NB4 (cell line): Measurements from ENCODE around the gene C10orf62.

Experiments used
- DNase-seq: peaks from one replicate; pipeline ENCODE4 v3.0.0; 2010; ENCODE audit warnings: low read depth
- H3K4me3 ChIP-seq: one replicate; pipeline ENCODE4 v1.5.1; 2011; ENCODE audit warnings: mild to moderate bottlenecking, low read depth, low read length, moderate library complexity
- CTCF ChIP-seq: IDR thresholded peaks from one replicate; pipeline ENCODE4 v1.5.1; 2012; ENCODE audit warnings: low read depth, low read length
- MAX ChIP-seq: IDR thresholded peaks from 2 replicates; pipeline ENCODE4 v1.6.1; 2011; ENCODE audit warnings: low read depth, low read length
- MYC ChIP-seq: IDR thresholded peaks from 2 replicates; pipeline ENCODE4 v1.6.1; 2011; ENCODE audit warnings: low read depth, low read length
- POLR2A ChIP-seq: IDR thresholded peaks from 2 replicates; pipeline ENCODE4 v1.6.1; 2011; ENCODE audit warnings: mild to moderate bottlenecking; ENCODE audit not compliant: insufficient read length; ENCODE audit errors: extremely low read depth

Gene C10orf62

GRCh38 chr10:97547271-97547600 is 42.3 kb upstream of the C10orf62 start:
- DNase-seq: no peak
- no peak overlapping the region for H3K4me3 ChIP-seq
- TF ChIP-seq MYC (no peak), MAX (no peak), POLR2A (no peak), CTCF (no peak)

DNA sequence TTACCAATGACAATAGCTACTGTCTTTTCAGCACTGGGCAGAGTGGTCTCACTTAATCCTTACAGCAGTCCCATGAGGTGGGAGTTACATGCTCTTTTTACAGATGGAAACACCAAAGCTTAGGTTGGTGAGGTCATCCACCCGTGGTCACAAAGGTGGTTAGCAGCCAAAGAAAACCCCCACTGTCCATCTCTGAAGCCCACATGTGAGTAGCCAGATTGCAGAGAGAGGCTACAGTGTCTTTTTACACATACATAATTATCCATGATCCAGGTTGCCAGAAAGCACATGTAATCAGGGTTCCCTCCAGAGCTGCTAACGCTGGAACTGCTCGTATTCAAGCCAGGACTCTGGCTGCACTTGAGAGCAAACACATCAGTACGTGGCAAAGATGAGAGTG is 41.6 kb upstream of the C10orf62 start:
- TF ChIP-seq POLR2A: no peak
- no peak overlapping the region for H3K4me3 ChIP-seq
- no peak for DNase-seq

- no peak for DNase-seq
- no peak overlapping the region for H3K4me3 ChIP-seq
- TF ChIP-seq POLR2A: no peak
- no peak for TF ChIP-seq CTCF
- no peak for TF ChIP-seq MYC
- no peak for TF ChIP-seq MAX
Measured at GRCh38 chr10:97548828-97549455, 40.6 kb upstream of the C10orf62 start.

DNA sequence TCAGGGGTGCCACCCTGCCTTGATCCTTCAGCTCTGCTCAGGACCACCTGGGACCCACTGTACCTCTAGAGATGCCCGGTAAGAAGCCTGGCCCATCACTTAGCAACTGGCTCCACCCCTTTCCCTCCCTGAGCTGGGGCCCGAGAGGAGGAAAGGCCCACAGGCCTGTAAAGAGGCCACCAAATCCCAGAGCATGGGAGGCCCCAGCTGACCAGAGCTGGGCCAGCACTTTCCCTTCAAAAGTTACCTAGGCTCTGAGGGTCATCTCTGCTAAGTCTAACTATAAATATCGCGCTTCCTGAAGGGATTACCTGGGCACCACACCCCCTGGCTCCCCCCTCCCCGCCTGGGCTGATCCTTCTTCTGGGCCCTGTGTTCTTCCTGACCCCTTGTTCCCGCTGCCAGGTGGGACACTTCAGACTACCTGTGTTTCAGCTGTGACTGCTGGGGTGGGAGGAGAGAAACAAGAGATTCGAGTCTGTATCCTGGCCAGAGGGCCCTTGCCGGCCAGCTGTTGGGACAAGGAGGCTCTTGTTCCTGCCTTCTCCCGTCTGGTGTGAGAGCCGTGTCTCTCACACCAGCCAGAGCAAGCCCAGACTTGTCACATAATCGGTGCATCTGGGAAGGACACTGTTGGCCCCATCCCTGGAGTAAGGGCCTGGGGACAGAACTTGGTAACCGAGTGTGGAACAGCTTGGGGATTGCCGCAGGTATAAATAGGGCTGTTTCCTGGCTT is 39.8 kb upstream of the C10orf62 start:
- DNase-seq: no peak
- H3K4me3 ChIP-seq: no peak overlapping the region
- TF ChIP-seq MAX: no peak
- no peak for TF ChIP-seq POLR2A
- no peak for TF ChIP-seq MYC
- TF ChIP-seq CTCF: no peak

DNA sequence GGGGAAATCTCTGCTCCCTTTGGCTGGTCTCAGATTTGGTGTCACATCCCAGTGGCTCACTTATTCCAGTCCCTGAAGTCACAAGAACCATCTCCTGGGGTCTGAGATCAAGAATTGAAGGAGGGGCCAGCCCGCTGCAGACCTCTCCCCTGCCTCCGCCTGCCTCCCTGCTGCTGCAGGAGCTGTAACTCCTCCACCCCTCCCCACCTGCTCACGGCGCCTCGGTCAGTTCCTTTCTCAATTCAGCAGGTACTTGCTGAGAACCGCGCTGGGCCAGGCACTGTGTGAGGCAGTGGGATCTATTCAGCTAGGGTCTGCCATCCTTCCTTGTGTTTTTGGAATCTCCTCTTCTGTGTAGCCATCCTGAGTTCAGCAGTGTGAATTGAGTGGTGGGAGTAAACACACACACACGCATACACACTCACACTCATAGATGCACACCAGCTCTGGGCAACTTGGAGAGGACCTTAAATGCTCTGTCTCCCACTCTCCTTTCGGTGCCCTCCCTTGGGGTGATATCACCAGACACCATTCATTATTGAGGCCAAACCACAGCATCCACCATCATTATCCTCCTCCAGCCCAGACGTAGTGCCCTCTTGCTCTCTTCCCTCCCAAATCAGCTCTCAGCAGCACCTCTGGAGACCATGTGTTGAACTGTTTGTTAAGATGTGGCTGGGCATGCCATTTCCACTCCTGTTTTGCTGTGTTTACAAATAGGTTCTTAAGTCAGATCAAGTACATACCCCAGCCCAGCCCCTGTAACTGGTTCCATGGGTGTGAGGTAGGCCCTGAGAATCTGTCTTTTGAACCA is 39.0 kb upstream of the C10orf62 start:
- H3K4me3 ChIP-seq: no peak overlapping the region
- DNase-seq: no peak
- TF ChIP-seq MAX (no peak), POLR2A (no peak), MYC (no peak), CTCF (no peak)

DNA sequence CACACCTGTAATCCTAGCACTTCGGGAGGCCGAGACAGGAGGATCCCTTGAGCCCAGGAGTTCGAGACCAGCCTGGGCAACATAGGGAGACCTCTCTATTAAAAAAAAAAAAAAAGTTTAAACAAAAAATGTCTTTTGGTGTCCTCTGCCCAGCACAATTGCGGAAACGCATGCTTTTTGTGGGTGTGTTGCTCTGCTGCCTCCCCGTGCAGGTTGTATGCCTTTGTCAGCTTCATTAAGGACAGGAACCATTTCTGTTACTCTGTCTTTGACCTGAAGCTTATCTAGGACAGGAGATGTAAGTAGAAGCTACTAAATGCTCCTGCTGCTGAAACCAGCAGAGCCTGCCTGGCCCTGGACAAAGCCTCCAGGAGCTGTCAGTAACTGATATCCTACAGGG is 38.2 kb upstream of the C10orf62 start:
- DNase-seq: no peak
- TF ChIP-seq MYC (no peak), CTCF (no peak), POLR2A (no peak)
- H3K4me3 ChIP-seq: no peak overlapping the region
